Measurements from ENCODE around the gene NAGPA.

NAGPA gene

GRCh38 chr16:5016967-5017677 lies 16.6 kb downstream of the NAGPA start:
- no peak overlapping the region for H3K4me3 ChIP-seq (ENCODE audit: low read depth in 1 of 2, low read length in 1 of 2)
- H3K27ac ChIP-seq: no peak overlapping the region
- no peak for TF ChIP-seq CTCF (IDR thresholded peaks at IDR 0.05)
- peaks cover 2% of the 10 kb centered on the region for H3K27me3 ChIP-seq
- no peaks in the 10 kb centered on the region for H3K36me3 ChIP-seq
- no peaks in the 10 kb centered on the region for H3K4me1 ChIP-seq (ENCODE audit: control insufficient read depth in 1 of 2, insufficient read depth in 1 of 2, low read depth in 1 of 2, low read length in 1 of 2)
- H3K9me3 ChIP-seq: no peaks in the 10 kb centered on the region

GRCh38 chr16:5015887-5016286 lies 17.8 kb downstream of the NAGPA start:
- no peaks in the 10 kb centered on the region for H3K9me3 ChIP-seq
- H3K4me1 ChIP-seq (ENCODE audit: control insufficient read depth in 1 of 2, insufficient read depth in 1 of 2, low read depth in 1 of 2, low read length in 1 of 2): no peaks in the 10 kb centered on the region
- TF ChIP-seq CTCF (IDR thresholded peaks at IDR 0.05): no peak
- no peak overlapping the region for H3K27ac ChIP-seq
- no peaks in the 10 kb centered on the region for H3K36me3 ChIP-seq
- no peak overlapping the region for H3K4me3 ChIP-seq (ENCODE audit: low read depth in 1 of 2, low read length in 1 of 2)
- H3K27me3 ChIP-seq: peaks cover 13% of the 10 kb centered on the region

GRCh38 chr16:5015351-5015750 lies 18.4 kb downstream of the NAGPA start:
- no peak overlapping the region for H3K27ac ChIP-seq
- H3K36me3 ChIP-seq: no peaks in the 10 kb centered on the region
- TF ChIP-seq CTCF (IDR thresholded peaks at IDR 0.05): no peak
- no peak overlapping the region for H3K4me3 ChIP-seq (ENCODE audit: low read depth in 1 of 2, low read length in 1 of 2)
- H3K9me3 ChIP-seq: no peaks in the 10 kb centered on the region
- no peaks in the 10 kb centered on the region for H3K4me1 ChIP-seq (ENCODE audit: control insufficient read depth in 1 of 2, insufficient read depth in 1 of 2, low read depth in 1 of 2, low read length in 1 of 2)
- peaks cover 18% of the 10 kb centered on the region for H3K27me3 ChIP-seq

GRCh38 chr16:5012887-5013286 lies 20.8 kb downstream of the NAGPA start:
- Histone ChIP-seq H3K36me3 (no peaks in the 10 kb centered on the region), H3K9me3 (no peaks in the 10 kb centered on the region), H3K4me3 (ENCODE audit: low read depth in 1 of 2, low read length in 1 of 2) (no peak overlapping the region), H3K27me3 (peaks cover 31% of the 10 kb centered on the region), H3K4me1 (ENCODE audit: control insufficient read depth in 1 of 2, insufficient read depth in 1 of 2, low read depth in 1 of 2, low read length in 1 of 2) (no peaks in the 10 kb centered on the region), H3K27ac (no peak overlapping the region)
- TF ChIP-seq CTCF (IDR thresholded peaks at IDR 0.05): no peak

GRCh38 chr16:5011637-5012036 lies 22.1 kb downstream of the NAGPA start:
- no peak overlapping the region for H3K4me3 ChIP-seq (ENCODE audit: low read depth in 1 of 2, low read length in 1 of 2)
- no peak overlapping the region for H3K27ac ChIP-seq
- TF ChIP-seq CTCF (IDR thresholded peaks at IDR 0.05): no peak
- no peaks in the 10 kb centered on the region for H3K9me3 ChIP-seq
- H3K27me3 ChIP-seq: peaks cover 31% of the 10 kb centered on the region
- H3K4me1 ChIP-seq (ENCODE audit: control insufficient read depth in 1 of 2, insufficient read depth in 1 of 2, low read depth in 1 of 2, low read length in 1 of 2): no peaks in the 10 kb centered on the region
- no peaks in the 10 kb centered on the region for H3K36me3 ChIP-seq
